Prostate gland (tissue), 2 donors: ENCODE data around the gene EPB41L2. TPM values are rescaled to one million over a fixed set of nuclear protein-coding genes. Genes with fewer than 3 reads are reported as not detected.

Experiments
- DNase-seq: peaks from one replicate; pipeline ENCODE4 v3.0.0-alpha.2; 2019; ENCODE audit warnings: low spot score
- H3K27ac ChIP-seq, 2 donors: fragments of 200-600 bp; sonication (generic); 2 replicates each; pipeline ENCODE4 v1.5.1; 2017 to 2019
- H3K27me3 ChIP-seq: fragments of 200-600 bp; sonication (generic); replicated peaks from 2 replicates; pipeline ENCODE4 v1.5.1; 2019; ENCODE audit not compliant: insufficient read depth
- H3K36me3 ChIP-seq, 2 donors: fragments of 200-600 bp; sonication (generic); 1 replicate in 1 of 2; 2 replicates in 1 of 2; pipeline versions ENCODE4 v1.5.1 to v1.8.1; 2017 to 2019
- H3K4me1 ChIP-seq: fragments of 200-600 bp; sonication (generic); replicated peaks from 2 replicates; pipeline ENCODE4 v1.5.1; 2019
- H3K4me3 ChIP-seq, 2 donors: fragments of 200-600 bp; sonication (generic); 2 replicates each; pipeline ENCODE4 v1.5.1; 2017 to 2019
- H3K9me3 ChIP-seq: fragments of 200-600 bp; sonication (generic); 2 replicates; pipeline ENCODE4 v1.5.1; 2017
- POLR2A ChIP-seq: fragments of 450-650 bp; IDR thresholded peaks from one replicate; pipeline ENCODE4 v1.6.1; 2016; ENCODE audit warnings: antibody characterized with exemption, mild to moderate bottlenecking
- POLR2AphosphoS5 ChIP-seq: sonication (generic); formaldehyde crosslinking; IDR thresholded peaks from one replicate; pipeline ENCODE4 v1.6.1; 2017; ENCODE audit warnings: antibody characterized with exemption
- WGBS: methylation state at CpG from one replicate; pipeline ENCODE4 v1.1.5; 2018; 5-methylcytosine and 5-hydroxymethylcytosine counted together
- intact Hi-C: fragments of 100-400 bp; cut with DNase I; formaldehyde crosslinking; loops from one replicate; pipeline ENCODE4 v1.14.2; 2022
- total RNA-seq, 2 donors: library from RNA; depleted of rRNA; stranded (reverse); fragments of >200 nt; gene quantifications; one replicate each; pipeline ENCODE4 v1.1.0, GENCODE V29; 2016
- TF ChIP-seq, protein P1 (sequence below), 4 experiments: fragments of 200-600 bp in 2 of 4; fragments of 450-650 bp in 2 of 4; sonication (generic) in 2 of 4; IDR thresholded peaks; 1 replicate in 3 of 4; 2 replicates in 1 of 4; pipeline ENCODE4 v1.5.1; 2016 to 2019; ENCODE audit warnings: antibody characterized with exemption in 4 of 4, mild to moderate bottlenecking in 2 of 4, moderate library complexity in 2 of 4

Gene EPB41L2
- total RNA-seq, 2 donors from 2014 or later, result 11.9 to 105 TPM

- Histone ChIP-seq H3K36me3 (no peaks in the 10 kb centered on the region), H3K4me3 (no peak overlapping the region), H3K27ac (no peak overlapping the region), H3K4me1 (no peaks in the 10 kb centered on the region), H3K9me3 (no peaks in the 10 kb centered on the region), H3K27me3 (no peaks in the 10 kb centered on the region)
- intact Hi-C loops, result no loop called here
- no peak for DNase-seq
- TF ChIP-seq, protein P1, sequence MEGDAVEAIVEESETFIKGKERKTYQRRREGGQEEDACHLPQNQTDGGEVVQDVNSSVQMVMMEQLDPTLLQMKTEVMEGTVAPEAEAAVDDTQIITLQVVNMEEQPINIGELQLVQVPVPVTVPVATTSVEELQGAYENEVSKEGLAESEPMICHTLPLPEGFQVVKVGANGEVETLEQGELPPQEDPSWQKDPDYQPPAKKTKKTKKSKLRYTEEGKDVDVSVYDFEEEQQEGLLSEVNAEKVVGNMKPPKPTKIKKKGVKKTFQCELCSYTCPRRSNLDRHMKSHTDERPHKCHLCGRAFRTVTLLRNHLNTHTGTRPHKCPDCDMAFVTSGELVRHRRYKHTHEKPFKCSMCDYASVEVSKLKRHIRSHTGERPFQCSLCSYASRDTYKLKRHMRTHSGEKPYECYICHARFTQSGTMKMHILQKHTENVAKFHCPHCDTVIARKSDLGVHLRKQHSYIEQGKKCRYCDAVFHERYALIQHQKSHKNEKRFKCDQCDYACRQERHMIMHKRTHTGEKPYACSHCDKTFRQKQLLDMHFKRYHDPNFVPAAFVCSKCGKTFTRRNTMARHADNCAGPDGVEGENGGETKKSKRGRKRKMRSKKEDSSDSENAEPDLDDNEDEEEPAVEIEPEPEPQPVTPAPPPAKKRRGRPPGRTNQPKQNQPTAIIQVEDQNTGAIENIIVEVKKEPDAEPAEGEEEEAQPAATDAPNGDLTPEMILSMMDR (IDR thresholded peaks at IDR 0.05), result no peak
- TF ChIP-seq POLR2AphosphoS5 (no peak), POLR2A (no peak)
- WGBS, result 55% methylated on average over 2 of the region's 2 CpGs
Observed at GRCh38 chr6:130895516-130895915, 167.5 kb downstream of the EPB41L2 start.

DNA sequence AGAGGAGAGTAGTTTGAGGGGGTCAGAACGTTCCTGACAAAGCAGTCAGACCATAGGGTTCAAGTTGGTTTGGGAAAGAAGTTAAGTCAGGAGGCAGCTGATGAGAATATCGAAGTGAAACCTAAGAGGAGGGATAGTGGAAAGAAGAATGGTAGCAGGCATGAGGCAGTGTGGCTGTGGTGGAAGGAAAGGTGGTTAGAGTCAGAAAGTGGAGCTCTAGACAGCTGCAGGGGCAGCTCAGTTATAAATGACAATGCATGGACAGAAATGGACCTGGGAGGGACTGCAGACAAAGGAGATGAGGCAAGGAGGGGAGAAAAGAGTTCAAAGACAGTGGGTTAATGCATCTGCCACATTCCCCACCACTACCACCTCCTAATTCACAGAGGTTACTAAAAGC lies 169.3 kb downstream of the EPB41L2 start:
- Histone ChIP-seq H3K4me1 (no peaks in the 10 kb centered on the region), H3K36me3 (no peaks in the 10 kb centered on the region), H3K9me3 (no peaks in the 10 kb centered on the region), H3K27me3 (no peaks in the 10 kb centered on the region), H3K27ac (no peak overlapping the region), H3K4me3 (no peak overlapping the region)
- no peak for TF ChIP-seq POLR2AphosphoS5
- TF ChIP-seq POLR2A, result no peak
- DNase-seq, result no peak
- intact Hi-C loops, result no loop called here
- 80% methylated on average over 2 of the region's 2 CpGs for WGBS

DNA sequence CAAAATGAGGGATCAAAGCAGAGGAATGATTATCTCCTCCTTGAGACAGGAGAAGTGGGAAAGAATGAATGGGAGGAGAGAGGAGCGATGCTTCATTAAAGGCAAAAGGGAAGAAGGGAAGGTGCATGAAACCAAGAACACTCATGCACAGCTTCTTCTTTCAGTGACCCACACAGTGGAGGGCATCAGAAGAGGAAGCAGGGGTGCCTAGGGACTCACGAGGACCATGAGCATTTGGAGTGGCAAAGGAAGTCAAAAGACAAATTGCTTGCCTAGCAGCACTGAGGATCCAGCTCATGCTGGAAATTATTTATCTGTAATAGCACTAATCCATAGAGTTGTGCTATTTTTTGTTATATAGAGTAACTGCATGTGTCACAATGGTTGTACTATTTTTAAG lies 169.8 kb downstream of the EPB41L2 start:
- H3K9me3 ChIP-seq, result no peaks in the 10 kb centered on the region
- H3K4me3 ChIP-seq, result no peak overlapping the region
- 84% methylated on average over 2 of the region's 2 CpGs for WGBS
- H3K4me1 ChIP-seq, result no peaks in the 10 kb centered on the region
- no peaks in the 10 kb centered on the region for H3K27me3 ChIP-seq
- H3K36me3 ChIP-seq, result no peaks in the 10 kb centered on the region
- intact Hi-C loops, result no loop called here
- TF ChIP-seq, protein P1 (IDR thresholded peaks at IDR 0.05), result no peak
- TF ChIP-seq POLR2A (no peak), POLR2AphosphoS5 (no peak)
- no peak for DNase-seq
- H3K27ac ChIP-seq, result no peak overlapping the region

DNA sequence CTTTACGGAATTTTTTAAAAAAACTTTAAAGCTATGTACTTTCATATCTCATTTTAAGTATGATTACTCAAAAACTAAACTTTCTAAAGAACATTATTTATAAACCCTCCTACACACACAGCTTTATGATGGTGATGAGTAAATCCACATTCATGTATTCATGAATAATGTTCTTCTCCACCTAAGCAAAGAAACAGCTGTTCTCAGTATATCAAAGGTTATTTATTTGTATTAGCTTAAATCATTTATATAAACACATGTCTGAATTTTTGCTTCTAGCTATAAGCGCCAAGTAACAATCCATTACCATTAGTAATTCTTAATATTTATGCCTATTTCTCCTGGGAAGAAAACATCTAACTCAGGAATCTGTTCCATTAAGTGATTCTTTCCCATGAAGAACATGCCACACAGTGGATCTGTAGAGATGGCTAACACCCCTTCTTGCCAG lies 172.5 kb downstream of the EPB41L2 start:
- WGBS, result 80% methylated on average over 2 of the region's 2 CpGs
- Histone ChIP-seq H3K36me3 (no peaks in the 10 kb centered on the region), H3K27me3 (no peaks in the 10 kb centered on the region), H3K4me3 (no peak overlapping the region), H3K4me1 (no peaks in the 10 kb centered on the region), H3K27ac (no peak overlapping the region), H3K9me3 (no peaks in the 10 kb centered on the region)
- no peak for DNase-seq
- intact Hi-C loops, result no loop called here
- TF ChIP-seq POLR2AphosphoS5 (no peak), POLR2A (no peak)
- TF ChIP-seq, protein P1 (IDR thresholded peaks at IDR 0.05), result no peak

DNA sequence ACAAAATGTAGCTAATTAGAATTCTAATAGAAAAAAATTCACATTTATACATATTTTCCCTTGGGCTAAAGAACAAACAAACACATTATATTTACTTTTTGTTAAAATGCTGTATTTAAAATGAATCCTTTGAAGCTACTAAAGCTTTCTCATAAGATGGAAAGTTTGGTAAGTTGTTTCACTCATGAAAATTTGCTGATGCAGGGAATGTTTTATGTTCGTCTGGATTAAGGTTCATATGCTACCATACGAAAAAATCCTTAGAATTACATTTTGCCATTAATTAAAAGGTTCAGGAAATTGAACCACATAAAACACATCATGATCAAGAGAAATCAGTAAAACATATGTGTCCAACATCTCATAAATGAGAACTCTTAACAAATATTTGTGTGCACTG lies 173.6 kb downstream of the EPB41L2 start:
- no peak for DNase-seq
- no peaks in the 10 kb centered on the region for H3K27me3 ChIP-seq
- H3K36me3 ChIP-seq, result no peaks in the 10 kb centered on the region
- H3K27ac ChIP-seq, result no peak overlapping the region
- TF ChIP-seq POLR2A (no peak), POLR2AphosphoS5 (no peak)
- TF ChIP-seq, protein P1 (IDR thresholded peaks at IDR 0.05), result no peak
- H3K9me3 ChIP-seq, result no peaks in the 10 kb centered on the region
- 96% methylated on average over 2 of the region's 2 CpGs for WGBS
- H3K4me3 ChIP-seq, result no peak overlapping the region
- intact Hi-C loops, result loop anchor here (5.0 to 10.0 kb wide), 3 partner anchors 178 to 705 kb away; no protein-coding TSS in a partner anchor
- H3K4me1 ChIP-seq, result no peaks in the 10 kb centered on the region
